ENCODE measurements around the gene ATP6V0E2.

- TF ChIP-seq EZH2 (IDR thresholded peaks at IDR 0.05; ENCODE audit: insufficient read depth, low read length) (no peak), CTCF (IDR thresholded peaks at IDR 0.05; ENCODE audit: insufficient read depth, low read depth, low read length) (no peak)
These were observed 338 bp downstream of the ATP6V0E2 start for GRCh38 chr7:149873970-149874643.

Measured in astrocyte (in vitro differentiated cells and primary cell).